22Rv1 (cell line): ENCODE data around the gene CLEC4G.

Source experiments
- H3K27ac ChIP-seq: fragments of 450-650 bp; 2 replicates; pipeline ENCODE4 v1.5.1; 2017
- CTCF ChIP-seq: fragments of 450-650 bp; IDR thresholded peaks from 2 replicates; pipeline ENCODE4 v1.5.1; 2017; ENCODE audit warnings: mild to moderate bottlenecking
- ZFX ChIP-seq: fragments of 450-650 bp; IDR thresholded peaks from 2 replicates; pipeline ENCODE4 v1.6.1; 2017; ENCODE audit warnings: antibody characterized with exemption, borderline replicate concordance

CLEC4G gene

GRCh38 chr19:7732045-7732444, at the start of gene CLEC4G:
TSS of gene CLEC4G (minus strand) at chr19:7732110. CDS start at chr19:7732102, 8 bp downstream.
- TF ChIP-seq ZFX = no peak
- no peak for TF ChIP-seq CTCF
- H3K27ac ChIP-seq = no peak within 1 kb of the TSS

GRCh38 chr19:7781157-7781556, 49.2 kb upstream of the CLEC4G start:
- no peak for TF ChIP-seq ZFX
- no peak for TF ChIP-seq CTCF

GRCh38 chr19:7779631-7780486, 47.9 kb upstream of the CLEC4G start:
- TF ChIP-seq CTCF = no peak
- TF ChIP-seq ZFX = no peak
- no peak overlapping the region for H3K27ac ChIP-seq

More at GRCh38 chr19:7781157-7781556, 49.2 kb upstream of the CLEC4G start:
- H3K27ac ChIP-seq = no peak overlapping the region

- H3K27ac ChIP-seq = no peak overlapping the region
- TF ChIP-seq ZFX (no peak), CTCF (no peak)
Observed at GRCh38 chr19:7778081-7778480, 46.2 kb upstream of the CLEC4G start.

- TF ChIP-seq CTCF = no peak
- no peak for TF ChIP-seq ZFX
- no peak overlapping the region for H3K27ac ChIP-seq
Observed at GRCh38 chr19:7775761-7776160, 43.9 kb upstream of the CLEC4G start.

GRCh38 chr19:7773841-7774240, 41.9 kb upstream of the CLEC4G start:
- no peak overlapping the region for H3K27ac ChIP-seq
- TF ChIP-seq ZFX (no peak), CTCF (no peak)

GRCh38 chr19:7772752-7773291, 40.9 kb upstream of the CLEC4G start:
- TF ChIP-seq CTCF (no peak), ZFX (no peak)
- H3K27ac ChIP-seq = no peak overlapping the region
